ENCODE data around the gene PDE1A.

The PDE1A gene

DNA sequence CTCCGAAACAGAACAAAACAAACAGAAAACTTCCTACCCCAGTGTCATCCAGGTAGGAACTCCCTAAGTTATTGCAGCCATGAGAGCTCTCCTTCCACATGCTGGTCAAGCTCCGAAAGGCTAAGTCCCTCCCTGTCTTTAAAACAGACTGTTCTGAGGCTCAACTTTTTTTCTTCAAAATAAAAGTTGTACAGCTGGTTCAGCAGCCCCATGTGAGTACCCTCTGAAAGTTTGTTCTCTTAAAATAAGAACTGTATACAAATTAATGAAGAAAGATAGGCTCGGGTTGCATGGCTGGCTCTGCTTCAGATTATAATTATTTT is at the start of gene PDE1A:
Gene PDE1A (minus strand): TSS at position 119 of the 323 bp plus-strand sequence.
- DNase-seq (ENCODE audit: low read depth), result no peak

DNA sequence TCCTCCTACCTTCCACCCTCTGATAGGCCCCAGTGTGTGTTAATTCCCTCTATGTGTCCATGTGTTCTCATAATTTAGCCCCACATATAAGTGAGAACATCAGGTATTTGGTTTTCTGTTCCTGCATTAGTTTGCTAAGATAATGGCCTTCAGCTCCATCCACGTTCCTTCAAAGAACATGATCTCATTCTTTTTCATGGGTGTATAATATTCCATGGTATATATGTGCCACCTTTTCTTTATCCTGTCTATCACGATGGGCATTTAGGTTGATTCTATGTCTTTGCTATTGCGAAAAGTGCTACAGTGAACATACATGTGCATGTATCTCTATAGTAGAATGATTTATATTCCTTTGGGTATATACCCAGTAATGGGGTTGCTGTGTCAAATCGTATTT is 46.8 kb upstream of the PDE1A start:
- DNase-seq (ENCODE audit: low read depth), result no peak

- no peak for DNase-seq (ENCODE audit: low read depth)
Measured at GRCh38 chr2:182463760-182464159, 36.9 kb upstream of the PDE1A start.

DNA sequence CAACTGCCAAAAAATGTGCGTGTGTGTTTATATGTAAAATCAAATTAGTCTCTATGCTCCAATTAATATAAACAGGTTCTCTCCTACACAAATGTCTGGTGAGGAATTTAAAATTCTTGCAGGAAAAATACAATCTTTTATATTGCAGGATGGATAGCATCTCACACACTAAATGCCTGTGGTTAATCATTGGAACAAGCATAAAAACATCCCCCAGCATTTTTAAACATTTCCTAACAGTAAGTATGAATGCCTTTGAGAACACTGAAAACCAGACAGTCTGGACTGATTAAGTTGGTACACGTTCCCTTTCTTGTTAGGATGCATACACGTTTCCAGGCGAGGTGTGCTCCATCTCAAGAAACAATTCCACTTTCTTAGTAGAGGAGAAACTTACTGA is 29.9 kb upstream of the PDE1A start:
- DNase-seq (ENCODE audit: low read depth), result no peak

- DNase-seq (ENCODE audit: low read depth), result no peak
Measured at GRCh38 chr2:182452456-182452990, 25.7 kb upstream of the PDE1A start.

GRCh38 chr2:182448371-182448770 is 21.5 kb upstream of the PDE1A start:
- no peak for DNase-seq (ENCODE audit: low read depth)

DNA sequence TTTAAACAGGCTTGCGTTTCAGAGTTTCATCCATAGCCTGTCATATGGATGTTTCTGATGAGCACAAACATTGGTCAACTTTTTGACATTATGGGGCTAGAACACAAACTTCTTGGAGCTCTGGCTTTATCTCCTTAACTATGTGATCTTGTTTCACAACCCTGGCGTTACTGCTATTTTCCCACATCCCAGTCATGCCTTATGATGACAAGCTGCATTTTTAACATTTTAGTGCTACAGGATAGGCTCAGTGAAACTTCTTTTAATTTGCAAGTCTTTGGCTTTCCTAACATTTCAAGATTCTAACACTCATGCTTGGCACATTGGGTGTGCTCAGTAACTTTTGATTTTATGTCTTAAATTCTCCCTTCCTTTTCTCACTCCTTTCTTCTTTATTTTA is 21.0 kb upstream of the PDE1A start:
- DNase-seq (ENCODE audit: low read depth), result peak; percentile 49

- no peak for DNase-seq (ENCODE audit: low read depth)
Measured at GRCh38 chr2:182447163-182447562, 20.3 kb upstream of the PDE1A start.

- DNase-seq (ENCODE audit: low read depth), result no peak
Measured at GRCh38 chr2:182446087-182446486, 19.3 kb upstream of the PDE1A start.

DNA sequence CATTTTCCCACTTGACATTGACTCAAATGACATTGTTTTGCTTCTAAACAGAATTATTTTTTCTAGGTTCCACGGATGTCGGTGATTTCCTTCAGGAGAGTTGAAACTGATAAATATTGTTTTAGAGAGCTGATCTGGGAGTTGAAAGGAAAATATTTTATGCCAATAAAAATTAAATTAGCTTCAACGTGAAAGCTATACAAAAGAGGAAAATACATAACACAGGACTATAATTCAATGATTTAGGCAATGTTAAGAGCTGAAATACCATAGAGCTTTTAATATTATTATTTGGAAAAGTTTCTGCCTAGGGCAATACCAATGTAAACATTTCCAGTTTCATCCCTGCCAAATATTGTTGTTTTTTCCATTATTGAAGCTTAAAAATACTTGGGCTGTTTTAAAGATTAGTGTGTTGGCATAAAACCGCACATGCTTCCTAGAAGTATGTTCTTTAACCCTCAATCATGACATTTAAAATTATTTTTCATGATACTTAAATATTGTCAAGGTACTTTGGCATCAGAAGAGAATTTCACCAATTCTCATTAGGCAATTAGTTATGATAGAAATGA is 18.6 kb upstream of the PDE1A start:
- no peak for DNase-seq (ENCODE audit: low read depth)

DNA sequence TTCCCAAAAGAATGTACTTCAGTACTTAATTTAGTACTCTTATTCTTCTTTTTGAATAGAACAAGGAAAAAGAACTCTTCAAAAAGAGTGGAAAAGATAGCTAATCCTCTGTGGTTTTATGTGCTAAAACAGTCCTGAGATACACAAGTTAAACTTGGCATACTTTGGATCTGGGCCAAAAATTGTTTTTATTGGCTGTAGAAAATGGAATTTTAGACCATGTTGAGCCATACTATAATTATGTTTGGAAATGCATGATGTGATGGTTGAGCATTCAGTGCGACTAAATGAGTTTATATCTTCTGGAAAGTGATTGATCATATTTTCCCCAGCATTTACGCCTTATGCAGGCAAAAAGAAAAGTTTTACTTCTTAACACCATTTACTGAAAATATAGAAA is 18.0 kb upstream of the PDE1A start:
- no peak for DNase-seq (ENCODE audit: low read depth)

- no peak for DNase-seq (ENCODE audit: low read depth)
Measured at GRCh38 chr2:182444170-182444569, 17.3 kb upstream of the PDE1A start.

GRCh38 chr2:182436252-182436651 is 9.4 kb upstream of the PDE1A start:
- no peak for DNase-seq (ENCODE audit: low read depth)

GRCh38 chr2:182435754-182436153 is 8.9 kb upstream of the PDE1A start:
- DNase-seq (ENCODE audit: low read depth), result peak; percentile 8

DNA sequence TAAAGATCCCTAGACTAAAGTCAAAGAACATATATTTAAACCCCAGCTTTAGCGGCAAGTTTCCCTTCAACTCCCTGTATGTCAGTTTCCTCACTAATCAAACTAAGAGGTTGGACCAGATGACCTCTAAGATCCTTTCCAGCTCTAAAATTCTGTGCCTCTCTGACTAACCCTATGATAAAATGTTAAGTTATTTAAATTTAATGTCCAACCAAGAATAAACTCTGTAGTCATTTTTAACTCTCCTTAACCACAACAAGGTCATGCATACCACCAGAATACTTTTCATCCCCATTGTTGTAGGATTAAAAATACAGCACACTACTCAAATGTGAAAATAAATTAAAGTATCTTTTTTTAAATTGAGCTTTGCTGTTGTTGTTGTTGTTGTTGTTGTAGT is 5.2 kb upstream of the PDE1A start:
- no peak for DNase-seq (ENCODE audit: low read depth)

DNA sequence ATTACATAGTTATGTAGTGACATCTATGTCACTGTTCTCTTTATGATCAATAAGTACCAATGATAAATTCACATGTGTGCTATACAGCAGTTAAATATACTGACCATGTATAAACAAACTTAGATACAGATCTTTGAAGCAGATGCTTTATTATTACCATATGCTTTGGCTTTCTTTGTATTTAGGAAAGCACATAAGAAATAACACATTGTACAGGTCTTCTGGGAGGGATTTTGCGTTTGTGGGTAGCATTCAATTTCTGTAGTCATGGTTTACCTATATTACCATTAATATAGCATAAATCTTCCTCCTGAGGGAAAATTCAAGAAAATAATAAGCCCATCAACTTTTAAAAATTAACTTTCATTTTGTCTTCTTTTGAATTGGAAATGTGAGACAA is 1.6 kb upstream of the PDE1A start:
- DNase-seq (ENCODE audit: low read depth), result no peak

DNA sequence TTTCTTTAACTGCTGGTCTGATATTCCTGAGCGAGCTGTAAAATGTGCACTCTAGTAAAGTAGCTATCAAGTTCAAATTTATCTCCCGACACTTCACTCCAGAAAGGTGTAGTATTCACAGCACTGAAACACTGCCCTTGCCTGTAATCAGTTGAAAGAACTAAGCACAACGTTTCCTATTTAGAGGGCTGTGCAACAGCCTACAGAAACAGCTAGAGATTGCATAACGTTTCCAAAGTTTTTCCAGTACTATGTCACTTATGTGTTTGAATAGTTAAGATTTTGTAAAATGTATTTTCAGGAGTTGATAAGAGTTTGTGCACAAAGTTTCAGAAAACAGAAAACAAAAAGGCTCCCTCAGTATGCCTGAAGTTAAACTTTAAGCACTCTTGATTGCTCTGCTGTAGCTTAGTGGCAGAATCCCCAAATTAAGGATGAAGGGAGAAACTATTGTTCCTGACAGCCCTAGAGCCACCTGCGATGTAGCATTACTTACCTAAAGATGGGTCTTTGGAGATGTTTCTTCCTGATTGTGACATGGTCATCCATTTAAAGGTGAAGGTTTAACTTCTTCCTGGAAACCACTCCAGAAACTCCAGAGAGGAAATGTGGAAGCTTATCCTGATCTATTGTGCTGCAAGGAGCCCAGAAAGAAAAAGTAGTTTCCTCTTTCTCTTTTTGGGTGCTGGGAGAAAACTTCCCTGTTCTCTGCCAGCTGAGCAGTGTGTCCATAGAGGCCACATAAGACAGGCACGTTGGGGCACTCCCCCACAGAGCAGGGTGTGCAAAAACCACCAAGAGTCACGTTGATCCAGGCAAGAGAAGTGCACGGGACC is 536 bp downstream of the PDE1A start:
- DNase-seq (ENCODE audit: low read depth), result no peak

- DNase-seq (ENCODE audit: low read depth), result no peak
Measured at GRCh38 chr2:182422864-182423263, 4.0 kb downstream of the PDE1A start.

DNA sequence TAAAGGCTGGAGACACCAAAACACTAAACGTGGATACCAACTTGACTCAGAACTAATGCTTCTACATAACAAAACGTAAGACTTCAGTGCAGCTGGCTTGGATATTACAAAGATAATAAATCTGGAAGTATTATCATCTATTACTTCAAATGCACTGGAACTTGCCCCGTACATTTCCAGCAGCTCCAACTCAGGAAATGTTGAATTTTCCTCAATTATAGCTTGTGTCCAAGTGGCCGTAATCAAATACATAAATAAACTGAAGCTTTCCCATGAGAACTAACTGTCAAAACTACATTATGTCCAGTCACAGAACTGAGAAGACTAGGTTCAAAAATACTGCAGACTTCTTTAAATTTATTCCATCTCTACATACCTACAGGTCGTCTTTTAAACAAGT is 6.2 kb downstream of the PDE1A start:
- no peak for DNase-seq (ENCODE audit: low read depth)

DNA sequence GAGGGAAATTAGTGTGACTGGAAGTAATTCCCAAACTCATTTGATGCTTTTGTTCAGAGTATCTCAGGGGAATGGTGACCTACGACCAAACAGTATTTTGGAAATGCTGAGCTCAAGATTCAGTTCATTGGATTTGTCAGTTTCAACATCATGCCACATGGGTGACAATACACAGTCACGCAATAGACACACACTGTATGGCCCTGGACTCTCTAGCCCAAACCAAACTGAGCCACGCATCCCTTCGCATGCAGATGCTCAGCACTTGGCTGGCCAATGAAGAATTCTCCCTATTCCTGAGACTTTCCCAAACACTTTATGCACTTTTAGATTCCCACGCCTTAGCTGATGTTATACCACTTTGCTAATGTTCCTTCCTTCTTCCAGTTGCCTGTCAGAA is 10.0 kb downstream of the PDE1A start:
- DNase-seq (ENCODE audit: low read depth), result no peak

- DNase-seq (ENCODE audit: low read depth), result no peak
Measured at GRCh38 chr2:182416191-182416590, 10.6 kb downstream of the PDE1A start.

GRCh38 chr2:182415771-182416170 is 11.1 kb downstream of the PDE1A start:
- DNase-seq (ENCODE audit: low read depth), result no peak

DNA sequence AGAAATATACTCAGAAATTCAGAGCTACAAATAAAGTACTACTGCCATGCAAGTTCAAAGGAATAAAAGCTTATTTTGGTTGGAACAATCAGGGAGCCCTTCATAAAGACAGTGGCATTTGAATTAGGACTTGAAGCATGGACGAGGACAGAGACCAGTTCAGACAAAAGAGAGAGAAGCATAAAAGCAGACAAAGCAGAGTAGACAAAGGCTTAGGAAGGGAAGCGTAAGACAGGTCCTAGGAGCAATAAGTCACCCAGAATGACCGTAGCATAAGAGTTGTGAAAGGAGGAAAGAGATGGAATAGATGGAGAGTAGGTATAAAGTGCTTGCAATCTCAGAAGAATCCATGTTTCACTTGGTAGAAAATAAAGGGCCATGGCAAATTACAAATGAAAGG is 14.0 kb downstream of the PDE1A start:
- no peak for DNase-seq (ENCODE audit: low read depth)

DNA sequence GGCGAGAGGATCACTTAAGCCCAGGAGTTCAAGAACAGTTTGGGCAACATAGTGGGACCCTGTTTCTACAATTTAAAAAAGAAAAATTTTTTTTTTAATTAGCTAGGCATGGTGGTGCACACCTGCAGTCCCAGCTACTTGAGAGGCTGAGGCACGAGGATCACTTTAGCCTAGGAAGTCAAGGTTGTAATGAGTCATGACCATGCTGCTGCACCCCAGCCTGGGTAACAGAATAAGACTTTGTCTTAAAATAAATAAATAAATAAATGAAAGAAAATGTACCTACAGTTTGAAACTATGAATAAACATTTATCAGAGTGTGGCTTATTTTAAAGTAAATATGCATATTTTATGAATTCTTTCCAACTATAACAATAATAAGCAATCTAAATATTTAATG is 16.7 kb downstream of the PDE1A start:
- no peak for DNase-seq (ENCODE audit: low read depth)

All from non-pigmented ciliary epithelial cell (primary cell).